ENCODE results near the gene NCF4.

Gene NCF4

GRCh38 chr22:36900880-36901279, 40.1 kb downstream of the NCF4 start:
- TF ChIP-seq POU6F1 (CRISPR knock-in tag; IDR thresholded peaks at IDR 0.05; ENCODE audit: borderline replicate concordance, low read depth) = no peak
- TF ChIP-seq CSDC2 (CRISPR knock-in tag; IDR thresholded peaks at IDR 0.05) = no peak
- TF ChIP-seq ESRRG (CRISPR knock-in tag; IDR thresholded peaks at IDR 0.05) = no peak
- TF ChIP-seq ZNF565 (CRISPR knock-in tag; conservative IDR thresholded peaks at IDR 0.05; ENCODE audit: low read depth) = no peak
- TF ChIP-seq TCF4 (CRISPR knock-in tag; IDR thresholded peaks at IDR 0.05; ENCODE audit: borderline replicate concordance) = no peak
- no peak for TF ChIP-seq ZNF70 (CRISPR knock-in tag; IDR thresholded peaks at IDR 0.05)
- TF ChIP-seq TSHZ2 (CRISPR knock-in tag; IDR thresholded peaks at IDR 0.05) = no peak
- TF ChIP-seq OSR1 (CRISPR knock-in tag; IDR thresholded peaks at IDR 0.05) = no peak
- TF ChIP-seq ZNF8 (CRISPR knock-in tag; IDR thresholded peaks at IDR 0.05) = no peak
- ATAC-seq = no peak

GRCh38 chr22:36901411-36902142, 40.8 kb downstream of the NCF4 start:
- no peak for TF ChIP-seq POU6F1 (CRISPR knock-in tag; IDR thresholded peaks at IDR 0.05; ENCODE audit: borderline replicate concordance, low read depth)
- TF ChIP-seq ZNF8 (CRISPR knock-in tag; IDR thresholded peaks at IDR 0.05) = no peak
- TF ChIP-seq PATZ1 (CRISPR knock-in tag; IDR thresholded peaks at IDR 0.05; ENCODE audit: borderline replicate concordance) = no peak
- TF ChIP-seq CREB5 (CRISPR knock-in tag; IDR thresholded peaks at IDR 0.05; ENCODE audit: low read depth) = no peak
- no peak for TF ChIP-seq ESRRG (CRISPR knock-in tag; IDR thresholded peaks at IDR 0.05)
- no peak for TF ChIP-seq ZFP30 (CRISPR knock-in tag; IDR thresholded peaks at IDR 0.05)
- TF ChIP-seq OSR1 (CRISPR knock-in tag; IDR thresholded peaks at IDR 0.05) = no peak
- no peak for TF ChIP-seq ZNF70 (CRISPR knock-in tag; IDR thresholded peaks at IDR 0.05)
- TF ChIP-seq SNAI2 (CRISPR knock-in tag; IDR thresholded peaks at IDR 0.05) = no peak
- TF ChIP-seq ARNTL (CRISPR knock-in tag; IDR thresholded peaks at IDR 0.05; ENCODE audit: borderline replicate concordance, low read depth) = no peak
- ATAC-seq = no peak

GRCh38 chr22:36902143-36902926, 41.5 kb downstream of the NCF4 start:
- ATAC-seq = no peak
- TF ChIP-seq OSR1 (CRISPR knock-in tag; IDR thresholded peaks at IDR 0.05) (no peak), ZNF8 (CRISPR knock-in tag; IDR thresholded peaks at IDR 0.05) (no peak), CREB5 (CRISPR knock-in tag; IDR thresholded peaks at IDR 0.05; ENCODE audit: low read depth) (no peak), PATZ1 (CRISPR knock-in tag; IDR thresholded peaks at IDR 0.05; ENCODE audit: borderline replicate concordance) (no peak), BACH2 (CRISPR knock-in tag; IDR thresholded peaks at IDR 0.05; ENCODE audit: borderline replicate concordance) (no peak), ZNF565 (CRISPR knock-in tag; conservative IDR thresholded peaks at IDR 0.05; ENCODE audit: low read depth) (no peak), TSHZ2 (CRISPR knock-in tag; IDR thresholded peaks at IDR 0.05) (no peak), ZFP3 (CRISPR knock-in tag; IDR thresholded peaks at IDR 0.05) (no peak), TOX (CRISPR knock-in tag; IDR thresholded peaks at IDR 0.05; ENCODE audit: borderline replicate concordance) (no peak), PPARA (CRISPR knock-in tag; IDR thresholded peaks at IDR 0.05; ENCODE audit: borderline replicate concordance) (no peak), ARNTL (CRISPR knock-in tag; IDR thresholded peaks at IDR 0.05; ENCODE audit: borderline replicate concordance, low read depth) (no peak)
